GM12892 (cell line): ENCODE results near the gene USP3.
"Not testable (repeated sequence)": the region's sequence is repeated elsewhere in the genome, so short reads cannot be mapped to it uniquely, and the experiment has no call there.

Source experiments
- POLR2A ChIP-seq: IDR thresholded peaks from 2 replicates; pipeline ENCODE4 v1.6.1; 2011; ENCODE audit warnings: low read depth, low read length, control low read depth
- POLR2AphosphoS5 ChIP-seq: IDR thresholded peaks from 2 replicates; pipeline ENCODE4 v1.6.1; 2011; ENCODE audit warnings: low read depth, low read length, control low read depth
- TAF1 ChIP-seq: IDR thresholded peaks from 2 replicates; pipeline ENCODE4 v1.6.1; 2011; ENCODE audit warnings: low read depth, mild to moderate bottlenecking, control low read depth, low read length, borderline replicate concordance

- TF ChIP-seq POLR2AphosphoS5, POLR2A, TAF1: not testable (repeated sequence)
Measured at GRCh38 chr15:63487758-63488397, 16.5 kb upstream of the USP3 start.
